HL-60 (cell line): ENCODE results near the gene SYNGR1.

Source experiments
- CTCF ChIP-seq: IDR thresholded peaks from one replicate; pipeline ENCODE4 v1.5.1; 2011; ENCODE audit warnings: low read length, control low read depth, inconsistent platforms; ENCODE audit not compliant: insufficient read depth
- GABPA ChIP-seq: IDR thresholded peaks from 2 replicates; pipeline ENCODE4 v1.6.1; 2012; ENCODE audit warnings: low read depth
- POLR2AphosphoS5 ChIP-seq: IDR thresholded peaks from 2 replicates; pipeline ENCODE4 v1.6.1; 2012; ENCODE audit warnings: low read depth
- REST ChIP-seq: IDR thresholded peaks from 2 replicates; pipeline ENCODE4 v1.6.1; 2012; ENCODE audit warnings: low read depth; ENCODE audit not compliant: insufficient replicate concordance
- SPI1 ChIP-seq: IDR thresholded peaks from 2 replicates; pipeline ENCODE4 v1.6.1; 2012; ENCODE audit warnings: low read depth, mild to moderate bottlenecking, borderline replicate concordance

- no peak for TF ChIP-seq GABPA
- no peak for TF ChIP-seq CTCF
- TF ChIP-seq POLR2AphosphoS5, result no peak
- no peak for TF ChIP-seq REST
- no peak for TF ChIP-seq SPI1
These were observed 45.7 kb upstream of the SYNGR1 start for GRCh38 chr22:39303892-39304671.
